T1000 (cell line): ENCODE results near the gene HEPACAM2.

Experiments
- DNase-seq: peaks from one replicate; lab custom pipeline; 2025; ENCODE audit warnings: mixed read lengths; lab: John Stamatoyannopoulos, UW

HEPACAM2 gene

GRCh38 chr7:93226310-93226709 is at the start of gene HEPACAM2:
HEPACAM2 (minus strand) TSS chr7:93226469.
- no peak for DNase-seq

- no peak for DNase-seq
These were observed 39.0 kb upstream of the HEPACAM2 start for GRCh38 chr7:93265220-93265619.

- no peak for DNase-seq
These were observed 36.3 kb upstream of the HEPACAM2 start for GRCh38 chr7:93262535-93262934.

DNA sequence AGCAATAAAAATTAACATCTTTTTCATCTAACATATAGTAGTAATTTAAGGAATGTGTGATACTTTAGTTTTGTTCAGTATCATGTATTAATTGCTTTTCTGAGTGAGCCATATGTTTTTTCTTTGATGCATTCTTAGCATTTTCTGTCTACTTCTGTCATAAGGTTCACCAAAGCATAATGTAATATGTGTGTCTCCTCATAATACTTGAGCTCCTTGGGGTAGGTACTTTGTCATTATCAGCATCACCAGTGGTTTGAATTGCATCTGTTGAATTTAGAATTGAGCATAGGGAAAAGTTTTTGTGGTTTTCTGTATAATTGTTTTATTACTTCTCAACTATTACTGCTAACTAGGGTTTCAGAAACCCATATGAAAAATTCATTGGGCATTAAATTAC is 32.4 kb upstream of the HEPACAM2 start:
- DNase-seq, result no peak

DNA sequence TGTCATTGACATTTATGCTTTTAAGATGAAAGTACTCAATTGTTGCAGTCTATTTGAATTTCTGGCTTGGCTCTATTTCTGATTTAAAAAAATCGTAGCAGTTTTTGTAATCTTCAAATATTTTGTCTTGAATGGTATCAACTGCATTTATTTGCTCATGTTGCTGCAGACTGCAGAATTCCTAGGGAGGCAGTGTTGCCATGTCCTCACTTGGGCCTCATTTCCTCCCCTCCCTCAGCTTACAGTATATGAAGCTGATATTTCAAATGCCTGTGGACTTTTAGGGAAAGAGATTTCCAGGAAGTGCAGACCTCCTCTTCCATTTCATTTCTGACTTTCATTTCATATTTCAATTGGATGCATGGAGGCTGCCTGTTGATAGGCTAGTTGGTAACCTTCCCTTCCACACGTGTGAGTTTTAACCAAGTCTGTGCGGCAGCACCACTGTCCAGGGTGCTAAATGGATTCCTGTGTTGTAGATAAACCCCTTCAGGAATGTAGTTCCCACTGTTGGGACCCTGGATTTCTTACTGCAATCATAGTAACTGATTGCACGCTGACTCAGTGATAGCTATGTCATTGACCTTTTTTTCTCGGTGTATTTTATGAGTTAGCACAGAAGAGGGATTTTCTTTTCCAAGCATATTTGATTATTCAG is 23.4 kb upstream of the HEPACAM2 start:
- DNase-seq, result no peak

GRCh38 chr7:93245525-93246432 is 19.5 kb upstream of the HEPACAM2 start:
- DNase-seq, result no peak

GRCh38 chr7:93242106-93242505 is 15.8 kb upstream of the HEPACAM2 start:
- DNase-seq, result no peak

DNA sequence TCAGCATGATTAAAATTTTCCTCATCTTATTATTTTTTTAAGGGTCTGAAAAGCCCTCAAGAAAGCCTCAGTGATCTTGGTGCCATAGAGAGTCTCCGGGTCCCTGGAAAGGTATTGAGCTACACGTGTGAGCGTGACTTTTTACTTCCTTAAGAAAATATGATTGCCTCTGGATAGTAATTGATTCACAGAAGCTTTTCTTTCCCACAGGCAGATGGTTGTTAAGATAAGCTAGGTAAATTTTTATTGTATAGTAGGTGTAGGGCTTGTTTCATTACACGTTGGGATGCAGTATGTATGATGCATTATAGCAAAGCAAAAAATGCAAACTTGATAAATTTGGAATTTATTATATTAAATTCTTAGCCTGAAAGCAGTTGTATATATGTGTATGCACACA is 13.6 kb upstream of the HEPACAM2 start:
- no peak for DNase-seq

DNA sequence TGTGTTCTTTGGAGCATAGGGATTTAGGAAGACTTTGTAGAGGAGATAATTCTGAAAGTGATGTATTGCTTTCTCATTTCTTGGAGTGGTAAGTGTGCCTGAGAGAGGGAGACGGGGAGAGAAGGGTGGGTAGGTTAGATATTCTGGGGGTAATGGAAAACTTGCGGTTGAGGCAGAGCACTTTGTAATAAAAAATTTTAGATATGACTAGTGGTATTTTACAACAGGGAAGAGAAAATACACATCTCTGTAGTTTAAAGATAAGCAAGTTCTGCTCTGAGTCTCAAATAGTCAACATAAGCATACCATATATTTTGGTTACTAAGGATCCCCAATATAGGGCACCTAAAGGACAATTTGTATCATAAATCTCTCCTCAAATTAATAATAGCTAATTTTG is 12.5 kb upstream of the HEPACAM2 start:
- DNase-seq, result no peak

DNA sequence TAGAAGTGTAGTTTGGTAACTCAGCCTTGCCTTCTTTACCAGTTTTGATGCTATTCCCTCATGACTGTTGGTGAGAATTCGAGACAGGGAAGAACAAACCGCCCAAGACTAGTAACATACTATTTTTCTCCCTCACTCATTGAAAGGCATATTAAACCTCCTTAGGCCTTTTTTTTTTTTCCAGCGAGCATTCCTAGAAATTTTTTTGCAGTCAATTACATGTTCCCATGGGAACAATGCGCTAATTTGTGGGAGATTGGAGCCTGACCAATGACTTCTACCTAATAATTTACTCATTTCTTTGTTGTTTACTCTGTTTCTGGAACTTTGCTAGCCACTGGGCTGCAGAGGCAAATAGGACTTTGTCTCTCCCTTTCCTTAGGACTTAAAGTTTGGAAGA is 11.9 kb upstream of the HEPACAM2 start:
- DNase-seq, result no peak

GRCh38 chr7:93235541-93235940 is 9.3 kb upstream of the HEPACAM2 start:
- DNase-seq, result no peak

- DNase-seq, result no peak
These were observed 6.4 kb upstream of the HEPACAM2 start for GRCh38 chr7:93232673-93233018.

DNA sequence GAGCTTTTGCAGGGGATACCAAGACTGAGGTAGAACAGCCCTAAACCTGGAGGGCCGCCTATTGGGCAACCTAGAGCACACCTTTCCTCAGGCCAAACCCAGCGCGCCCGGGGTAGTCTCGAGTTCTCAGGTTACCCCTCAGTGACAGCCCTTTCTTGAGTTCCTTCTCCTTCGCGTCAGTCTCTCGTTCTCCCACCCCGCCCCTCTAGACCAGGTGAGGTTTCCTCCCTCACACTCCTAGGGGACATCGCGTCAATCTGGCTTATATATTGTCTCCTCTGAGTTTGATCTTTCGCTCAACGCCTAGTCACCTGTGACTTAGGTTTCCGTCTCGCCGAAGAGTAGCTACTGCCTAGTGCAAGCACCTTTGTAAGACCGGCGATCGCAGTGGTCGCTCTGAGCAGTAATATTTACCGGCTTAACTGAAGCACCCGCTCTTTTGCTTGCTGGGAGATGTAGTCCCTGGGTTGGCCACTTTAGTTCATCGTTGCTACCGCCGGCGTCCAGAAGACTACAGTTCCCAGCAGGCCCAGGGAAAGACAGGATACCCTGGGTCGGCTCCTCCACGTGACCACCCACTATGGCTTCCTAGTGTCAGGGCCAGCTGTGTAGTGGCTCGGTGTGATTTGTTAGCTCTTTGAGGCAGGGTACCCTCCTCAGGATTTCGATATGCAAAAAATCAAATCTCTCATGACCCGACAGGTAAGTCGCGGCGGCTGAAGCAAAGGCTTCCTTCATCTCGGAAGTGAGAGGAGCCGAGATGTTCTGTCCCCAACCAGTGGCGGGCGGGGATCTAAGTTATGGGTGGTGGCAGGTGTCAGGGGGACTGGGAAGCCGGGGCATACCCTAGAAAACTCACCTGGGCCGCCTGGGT is 5.8 kb upstream of the HEPACAM2 start, which contains the start of gene VPS50:
Gene VPS50 (plus strand): TSS at position 568 of the 874 bp plus-strand sequence. CDS start 102 bp downstream, at position 670.
- DNase-seq, result peak; percentile 77

- no peak for DNase-seq
These were observed 5.0 kb upstream of the HEPACAM2 start for GRCh38 chr7:93231259-93231658.

DNA sequence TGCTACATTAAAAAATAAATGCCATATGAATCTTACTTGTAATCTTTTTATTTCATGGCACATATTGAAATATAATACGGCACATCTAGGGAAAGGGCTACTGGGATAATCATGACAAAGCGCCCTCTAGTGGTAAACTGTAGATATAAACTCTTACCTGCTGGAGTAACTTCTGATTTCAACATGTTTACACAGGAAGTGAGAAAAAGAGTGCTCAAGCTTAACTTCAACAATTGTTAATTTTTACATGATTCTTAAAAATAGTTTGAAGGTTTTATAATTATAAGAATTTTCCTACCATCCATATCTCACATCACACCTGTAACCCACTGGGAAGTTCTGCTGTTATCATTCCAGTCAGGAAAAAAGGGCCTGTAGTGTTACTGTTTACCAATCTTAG is 2.0 kb upstream of the HEPACAM2 start:
- no peak for DNase-seq

DNA sequence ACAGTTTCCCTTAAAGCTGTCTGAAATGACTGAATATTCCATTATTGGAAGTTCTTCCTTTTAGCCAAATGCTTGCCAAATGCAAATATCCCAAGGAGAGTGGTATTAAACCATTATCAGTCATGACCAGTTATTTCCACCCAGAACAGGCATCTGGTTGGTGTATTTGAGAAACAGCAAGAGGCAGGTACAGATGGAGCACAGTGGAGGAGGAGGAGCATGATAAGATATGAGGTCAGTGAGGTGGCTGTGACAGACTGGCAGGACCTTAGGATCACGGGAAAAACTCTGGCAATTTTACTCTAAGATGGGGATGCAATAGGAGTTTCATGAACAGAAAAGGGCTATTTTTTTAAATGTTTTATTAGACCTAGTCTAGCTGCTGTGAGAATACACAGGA is 6.4 kb downstream of the HEPACAM2 start:
- no peak for DNase-seq

DNA sequence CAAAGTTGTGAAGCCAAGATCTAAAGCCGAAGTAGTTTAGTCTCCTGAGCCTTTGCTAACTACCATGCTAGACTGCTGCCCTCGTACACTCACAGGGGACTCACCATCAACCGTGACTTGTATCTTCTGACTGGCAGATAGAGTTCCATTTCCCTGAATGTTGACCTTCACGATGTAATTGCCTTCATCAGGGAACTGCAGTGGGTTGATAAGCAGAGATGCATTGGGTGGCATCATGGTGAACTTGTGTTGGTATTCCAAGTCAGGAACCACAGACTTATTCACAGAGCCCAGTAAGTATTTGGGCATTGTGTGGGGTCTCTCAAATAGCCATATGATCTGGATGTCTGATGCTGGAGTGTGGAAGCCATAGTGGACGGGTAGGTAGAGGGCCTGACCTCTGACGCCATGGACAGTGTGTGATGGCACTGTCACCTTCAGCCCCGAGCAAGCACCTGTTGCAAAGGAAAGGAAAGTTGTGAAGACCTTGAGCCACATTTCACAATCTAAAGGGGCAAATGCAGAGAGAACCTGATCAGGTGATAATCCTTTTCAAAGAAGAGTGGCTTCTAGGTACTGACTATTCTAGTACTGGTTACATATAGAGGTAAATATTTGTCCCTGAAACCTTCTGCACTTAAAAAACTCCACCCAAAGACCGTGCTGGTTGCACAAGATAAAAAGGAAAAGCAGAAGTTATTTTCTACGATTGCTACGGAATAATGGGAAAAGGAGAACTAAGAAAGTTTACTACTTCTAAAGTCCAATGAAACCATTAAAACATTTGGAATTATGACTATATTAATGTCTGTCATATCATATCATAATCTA is 7.1 kb downstream of the HEPACAM2 start:
- no peak for DNase-seq

- DNase-seq, result no peak
These were observed 13.4 kb downstream of the HEPACAM2 start for GRCh38 chr7:93212881-93213280.

GRCh38 chr7:93211228-93211818 is 14.9 kb downstream of the HEPACAM2 start:
- DNase-seq, result no peak

GRCh38 chr7:93205046-93205445 is 21.2 kb downstream of the HEPACAM2 start:
- DNase-seq, result no peak

DNA sequence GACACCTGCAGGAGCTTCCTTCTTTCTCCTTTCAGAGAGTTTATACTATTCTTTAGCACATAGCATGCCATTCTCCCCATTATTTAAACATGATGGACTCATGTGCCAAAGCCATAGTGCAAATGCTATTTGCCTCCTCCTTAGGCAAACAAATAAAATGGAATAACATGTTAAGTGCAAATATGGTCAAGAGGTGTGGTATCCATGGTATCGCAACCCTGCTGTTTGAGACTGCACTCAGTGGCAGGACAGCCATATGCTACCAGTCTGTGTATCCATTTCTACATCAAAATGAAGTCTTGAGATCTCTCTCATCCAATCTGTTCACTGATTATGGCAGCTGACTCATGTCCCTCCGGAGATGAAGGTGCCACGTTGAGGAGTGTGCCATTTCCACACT is 22.8 kb downstream of the HEPACAM2 start:
- no peak for DNase-seq
